Measurements from ENCODE around the gene KCNA5. TPM values are rescaled to one million over a fixed set of nuclear protein-coding genes. Genes with fewer than 3 reads are reported as not detected.

The KCNA5 gene
- total RNA-seq, 1 experiment from 2014 or later, result not detected

DNA sequence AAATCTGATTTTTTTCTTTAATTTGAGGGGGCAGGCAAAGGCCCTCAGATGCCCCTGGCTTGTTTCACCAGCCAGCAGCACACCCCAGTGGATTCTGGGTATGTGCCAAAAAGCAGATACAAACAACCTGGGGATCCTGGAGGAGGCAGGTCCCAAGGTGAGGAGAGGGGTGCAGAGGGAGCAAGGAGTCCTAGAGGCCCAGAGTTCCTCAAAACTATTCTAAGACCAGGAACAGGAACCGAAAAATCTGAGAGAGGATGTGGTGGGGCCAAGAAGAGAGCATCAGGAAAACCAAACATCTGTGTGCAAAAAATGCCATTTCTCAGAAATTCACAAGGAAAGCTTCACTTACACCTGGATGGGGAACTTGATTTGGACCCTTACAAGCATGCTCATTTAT, 8.2 kb downstream of the KCNA5 start:
- RAD21 ChIA-PET (ENCODE audit: low non-redundant PET in 1 of 2, low total read pairs in 2 of 2, uncharacterized antibody in 2 of 2, unreplicated experiment in 2 of 2), result no interaction called here
- no peak overlapping the region for H3K4me2 ChIP-seq (ENCODE audit: low read length)
- no peak overlapping the region for H3K27ac ChIP-seq (ENCODE audit: low read depth, low read length)
- H3K4me1 ChIP-seq (ENCODE audit: control insufficient read depth in 1 of 2, insufficient read depth in 2 of 2, low read length in 2 of 2), result no peaks in the 10 kb centered on the region
- POLR2A ChIA-PET, result no interaction called here
- no peak overlapping the region for H3K4me3 ChIP-seq (replicated peaks in 1 of 2; ENCODE audit: low read depth in 1 of 2, low read length in 2 of 2)
- H3K36me3 ChIP-seq (ENCODE audit: control insufficient read depth in 1 of 2, insufficient read depth in 2 of 2, low read length in 2 of 2), result no peaks in the 10 kb centered on the region
- TF ChIP-seq TCF7L2 (IDR thresholded peaks at IDR 0.05; ENCODE audit: borderline replicate concordance, extremely low read depth, insufficient read depth, insufficient read length), result no peak
- TF ChIP-seq, protein P1, sequence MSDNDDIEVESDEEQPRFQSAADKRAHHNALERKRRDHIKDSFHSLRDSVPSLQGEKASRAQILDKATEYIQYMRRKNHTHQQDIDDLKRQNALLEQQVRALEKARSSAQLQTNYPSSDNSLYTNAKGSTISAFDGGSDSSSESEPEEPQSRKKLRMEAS (IDR thresholded peaks at IDR 0.05), result no peak
- no peak for TF ChIP-seq EZH2phosphoT487 (IDR thresholded peaks at IDR 0.05; ENCODE audit: borderline replicate concordance)
- no peak overlapping the region for H2AFZ ChIP-seq (ENCODE audit: low read depth, low read length, poor library complexity, severe bottlenecking)
- H3K27me3 ChIP-seq (ENCODE audit: insufficient read depth, low read length), result peaks cover 64% of the 10 kb centered on the region
- H3K9me3 ChIP-seq (ENCODE audit: control insufficient read depth in 1 of 2, insufficient read depth in 1 of 2, low read depth in 1 of 2, low read length in 2 of 2), result no peaks in the 10 kb centered on the region
- H3K9me2 ChIP-seq (ENCODE audit: insufficient read depth), result no peaks in the 10 kb centered on the region
- CTCF ChIA-PET, result no interaction called here
- DNase-seq (ENCODE audit: low read depth, low spot score) (no peak), ATAC-seq (no peak)
- H3K79me2 ChIP-seq (ENCODE audit: insufficient read depth, low read length), result no peaks in the 10 kb centered on the region
- no peaks in the 10 kb centered on the region for H4K20me1 ChIP-seq (ENCODE audit: insufficient read depth)
- no peak overlapping the region for H3K9ac ChIP-seq (ENCODE audit: low read length)
- intact Hi-C loops (cut with micrococcal nuclease), result no loop called here
- BruUV-seq (replicated peaks), result no TSS peak

DNA sequence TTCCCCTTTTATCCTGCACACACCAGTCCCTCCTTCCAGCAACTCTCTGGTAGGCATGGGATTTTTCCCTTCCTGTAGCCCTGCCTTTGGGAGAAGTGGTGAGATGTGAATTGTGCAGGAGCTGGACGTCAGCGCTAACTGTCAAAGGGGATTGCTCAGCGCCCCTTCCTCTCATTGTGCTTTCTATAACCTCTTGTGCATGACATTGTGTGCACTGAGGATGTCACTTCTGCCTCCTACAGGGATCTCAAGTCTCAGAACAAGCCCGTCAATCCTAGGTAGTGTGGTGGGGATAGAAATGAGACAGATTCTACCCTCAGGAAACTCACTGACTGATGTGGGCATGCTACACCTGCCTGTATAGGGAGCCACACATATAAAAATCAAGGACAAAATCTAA, 8.7 kb downstream of the KCNA5 start:
- Histone ChIP-seq H3K27me3 (ENCODE audit: insufficient read depth, low read length) (peaks cover 64% of the 10 kb centered on the region), H3K4me1 (ENCODE audit: control insufficient read depth in 1 of 2, insufficient read depth in 2 of 2, low read length in 2 of 2) (no peaks in the 10 kb centered on the region), H3K9me2 (ENCODE audit: insufficient read depth) (no peaks in the 10 kb centered on the region), H3K36me3 (ENCODE audit: control insufficient read depth in 1 of 2, insufficient read depth in 2 of 2, low read length in 2 of 2) (no peaks in the 10 kb centered on the region), H3K9ac (ENCODE audit: low read length) (no peak overlapping the region), H3K27ac (ENCODE audit: low read depth, low read length) (no peak overlapping the region), H3K79me2 (ENCODE audit: insufficient read depth, low read length) (no peaks in the 10 kb centered on the region), H3K9me3 (ENCODE audit: control insufficient read depth in 1 of 2, insufficient read depth in 1 of 2, low read depth in 1 of 2, low read length in 2 of 2) (no peaks in the 10 kb centered on the region), H4K20me1 (ENCODE audit: insufficient read depth) (no peaks in the 10 kb centered on the region), H3K4me3 (replicated peaks in 1 of 2; ENCODE audit: low read depth in 1 of 2, low read length in 2 of 2) (no peak overlapping the region), H2AFZ (ENCODE audit: low read depth, low read length, poor library complexity, severe bottlenecking) (no peak overlapping the region), H3K4me2 (ENCODE audit: low read length) (no peak overlapping the region)
- no TSS peak for BruUV-seq (replicated peaks)
- DNase-seq (ENCODE audit: low read depth, low spot score) (no peak), ATAC-seq (no peak)
- ChIA-PET POLR2A (no interaction called here), RAD21 (ENCODE audit: low non-redundant PET in 1 of 2, low total read pairs in 2 of 2, uncharacterized antibody in 2 of 2, unreplicated experiment in 2 of 2) (no interaction called here), CTCF (no interaction called here)
- TF ChIP-seq, protein P2, sequence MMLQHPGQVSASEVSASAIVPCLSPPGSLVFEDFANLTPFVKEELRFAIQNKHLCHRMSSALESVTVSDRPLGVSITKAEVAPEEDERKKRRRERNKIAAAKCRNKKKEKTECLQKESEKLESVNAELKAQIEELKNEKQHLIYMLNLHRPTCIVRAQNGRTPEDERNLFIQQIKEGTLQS (IDR thresholded peaks at IDR 0.05), result no peak
- TF ChIP-seq ZFX (IDR thresholded peaks at IDR 0.05), result no peak
- no peak for TF ChIP-seq JUND (IDR thresholded peaks at IDR 0.05)
- TF ChIP-seq CBX3 (IDR thresholded peaks at IDR 0.05; ENCODE audit: low read depth), result no peak
- intact Hi-C loops (cut with micrococcal nuclease), result no loop called here

Measured in HCT116 (cell line).